GM12864 (cell line): ENCODE data around the gene CFAP70.

Experiments used
- DNase-seq: peaks from one replicate; pipeline ENCODE4 v3.0.0-alpha.2; 2011; ENCODE audit warnings: low read depth
- H3K4me3 ChIP-seq: 2 replicates; pipeline ENCODE4 v1.5.1; 2011; ENCODE audit warnings: mild to moderate bottlenecking, low read depth, low read length, control low read depth
- TF ChIP-seq, protein P1 (sequence below): IDR thresholded peaks from 2 replicates; pipeline ENCODE4 v1.5.1; 2011; ENCODE audit warnings: low read depth, mild to moderate bottlenecking, moderate library complexity, low read length, control low read depth, inconsistent platforms; ENCODE audit errors: missing control alignments

CFAP70 gene

DNA sequence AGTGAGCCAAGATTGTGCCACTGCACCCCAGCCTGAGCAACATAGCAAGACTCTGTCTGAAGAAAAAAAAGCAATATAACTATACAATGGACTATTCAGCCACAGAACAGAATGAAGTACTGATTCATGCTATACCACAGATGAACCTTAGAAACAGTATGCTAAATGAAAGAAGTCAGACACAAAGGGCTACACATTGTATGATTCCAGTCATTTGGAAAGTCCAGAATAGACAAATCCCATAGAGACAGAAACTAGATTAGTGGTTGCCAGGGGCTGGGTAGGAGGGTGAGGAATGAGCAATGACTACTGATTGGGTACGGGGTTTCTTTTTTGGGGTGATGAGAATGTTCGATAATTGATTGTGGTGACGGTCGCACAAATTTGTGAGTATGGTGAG, 9.6 kb upstream of the CFAP70 start:
- TF ChIP-seq, protein P1, sequence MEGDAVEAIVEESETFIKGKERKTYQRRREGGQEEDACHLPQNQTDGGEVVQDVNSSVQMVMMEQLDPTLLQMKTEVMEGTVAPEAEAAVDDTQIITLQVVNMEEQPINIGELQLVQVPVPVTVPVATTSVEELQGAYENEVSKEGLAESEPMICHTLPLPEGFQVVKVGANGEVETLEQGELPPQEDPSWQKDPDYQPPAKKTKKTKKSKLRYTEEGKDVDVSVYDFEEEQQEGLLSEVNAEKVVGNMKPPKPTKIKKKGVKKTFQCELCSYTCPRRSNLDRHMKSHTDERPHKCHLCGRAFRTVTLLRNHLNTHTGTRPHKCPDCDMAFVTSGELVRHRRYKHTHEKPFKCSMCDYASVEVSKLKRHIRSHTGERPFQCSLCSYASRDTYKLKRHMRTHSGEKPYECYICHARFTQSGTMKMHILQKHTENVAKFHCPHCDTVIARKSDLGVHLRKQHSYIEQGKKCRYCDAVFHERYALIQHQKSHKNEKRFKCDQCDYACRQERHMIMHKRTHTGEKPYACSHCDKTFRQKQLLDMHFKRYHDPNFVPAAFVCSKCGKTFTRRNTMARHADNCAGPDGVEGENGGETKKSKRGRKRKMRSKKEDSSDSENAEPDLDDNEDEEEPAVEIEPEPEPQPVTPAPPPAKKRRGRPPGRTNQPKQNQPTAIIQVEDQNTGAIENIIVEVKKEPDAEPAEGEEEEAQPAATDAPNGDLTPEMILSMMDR, result no peak
- no peak for DNase-seq
- H3K4me3 ChIP-seq, result no peak overlapping the region

DNA sequence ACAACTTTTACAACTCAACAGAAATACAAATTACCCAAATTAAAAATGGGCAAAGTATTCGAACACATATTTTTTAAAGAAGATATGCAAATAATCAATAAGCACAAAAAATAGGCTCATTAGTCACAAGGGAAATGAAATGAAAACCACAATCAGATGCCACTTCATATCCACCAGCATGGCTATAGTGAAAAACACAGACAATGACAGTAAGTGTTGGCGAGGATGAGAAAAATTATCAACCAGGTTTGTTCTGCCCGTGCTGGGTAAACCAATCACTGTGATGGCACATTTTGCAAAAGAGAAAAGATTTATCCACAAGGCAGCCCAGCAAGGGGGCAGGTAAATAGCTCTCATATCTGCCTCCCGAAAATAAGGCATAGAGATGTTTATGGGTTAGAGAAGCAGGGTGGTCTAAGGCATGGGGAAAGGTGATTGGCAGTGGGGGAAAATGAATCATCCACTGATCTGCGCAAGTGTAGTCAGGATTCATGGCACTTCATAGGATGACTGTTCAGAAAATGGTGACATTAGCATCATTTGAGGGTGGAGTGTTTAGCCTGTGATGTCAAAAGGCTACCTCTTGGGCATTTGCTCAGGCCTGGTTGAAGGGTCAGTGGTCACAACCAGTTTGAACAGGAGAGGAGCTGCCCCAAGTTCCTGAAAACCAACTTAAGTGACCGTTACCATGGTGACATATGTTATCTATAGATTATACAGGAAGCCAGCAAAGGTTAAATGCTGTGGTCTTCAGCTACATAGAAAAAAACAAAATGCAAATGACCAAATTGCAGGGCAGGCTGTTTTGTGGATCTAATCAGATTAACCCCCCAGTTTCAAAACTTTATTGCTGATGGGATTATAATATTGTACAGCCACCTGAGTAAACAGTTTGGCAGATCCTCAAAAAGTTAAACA, 8.0 kb upstream of the CFAP70 start:
- TF ChIP-seq, protein P1, result no peak
- H3K4me3 ChIP-seq, result no peak overlapping the region
- no peak for DNase-seq

DNA sequence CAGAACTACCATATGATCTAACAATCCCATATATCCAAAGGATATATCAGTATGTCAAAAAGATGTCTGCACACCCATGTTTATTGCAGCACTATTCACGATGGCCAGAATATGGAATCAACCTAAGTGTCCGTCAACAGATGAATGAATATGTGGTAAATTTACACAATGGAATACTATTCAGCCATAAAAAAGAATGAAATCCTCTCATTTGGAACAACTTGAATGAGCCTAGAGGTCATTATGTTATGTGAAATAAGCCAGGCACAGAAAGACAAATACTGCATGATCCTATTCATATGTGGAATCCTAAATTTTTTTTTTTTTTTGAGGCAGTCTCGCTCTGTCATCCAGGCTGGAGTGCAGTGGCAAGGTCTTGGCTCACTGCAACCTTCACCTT, 6.3 kb upstream of the CFAP70 start:
- TF ChIP-seq, protein P1, result no peak
- no peak overlapping the region for H3K4me3 ChIP-seq
- no peak for DNase-seq

DNA sequence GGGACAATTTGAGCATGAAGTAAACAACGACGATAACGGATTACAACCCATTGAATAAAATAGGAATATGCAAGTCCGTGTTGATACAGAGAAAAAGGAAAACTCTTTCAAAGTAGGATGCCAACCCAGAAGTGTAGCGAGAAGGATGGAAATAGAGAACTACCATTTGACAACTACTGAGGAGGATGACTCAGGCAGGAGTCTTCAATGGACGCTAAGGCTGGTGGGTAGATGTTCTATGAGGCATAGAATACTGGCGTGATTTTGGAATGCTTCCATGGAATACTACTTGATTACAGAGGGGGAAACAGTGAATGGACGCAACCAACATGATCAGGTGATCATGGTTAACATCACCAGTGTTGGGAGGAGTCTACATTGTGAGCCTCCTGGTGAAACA, 828 bp upstream of the CFAP70 start:
- no peak for DNase-seq
- H3K4me3 ChIP-seq, result no peak overlapping the region

DNA sequence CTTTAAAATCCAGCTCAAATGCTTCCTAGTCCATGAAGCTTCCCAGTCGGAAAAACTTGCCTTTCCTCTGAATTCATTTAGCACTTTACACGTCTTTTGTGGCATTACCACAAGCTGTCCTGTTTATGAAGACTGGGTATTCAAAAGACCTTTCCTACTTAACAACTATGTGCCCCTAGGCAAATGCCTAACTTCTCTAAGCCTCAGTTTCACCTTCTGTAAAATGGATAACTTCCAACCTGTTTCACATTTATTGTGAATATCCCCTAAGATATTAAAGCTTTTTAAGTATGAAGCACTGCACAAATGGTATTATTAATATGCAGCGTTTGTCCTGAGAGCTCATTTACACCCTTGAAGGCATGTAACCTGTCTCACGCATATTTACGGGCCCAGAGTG, 843 bp downstream of the CFAP70 start:
- H3K4me3 ChIP-seq, result peak overlapping the region; percentile 76
- TF ChIP-seq, protein P1, result no peak

More for the DNA sequence above, 828 bp upstream of the CFAP70 start:
- TF ChIP-seq, protein P1, result no peak

DNA sequence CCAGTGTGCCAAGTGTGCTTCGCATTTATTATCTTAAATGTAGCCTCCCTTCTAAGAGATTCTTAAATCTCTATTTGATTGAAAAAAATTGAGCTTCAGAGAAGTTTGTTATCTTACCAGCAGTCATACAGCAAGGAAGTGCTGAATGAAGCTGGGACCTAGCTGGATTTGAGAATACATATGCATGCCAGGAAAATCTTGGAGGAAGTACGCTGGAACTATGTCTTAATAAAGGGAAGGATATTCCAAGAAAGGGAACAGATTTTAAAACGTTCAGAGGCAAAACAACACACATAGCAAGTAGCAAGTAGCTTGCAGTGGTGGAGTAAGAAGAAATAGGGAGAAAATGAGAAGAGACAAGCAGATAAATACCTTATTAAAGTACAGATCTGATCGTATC, 1.5 kb downstream of the CFAP70 start:
- TF ChIP-seq, protein P1, result no peak
- no peak for DNase-seq
- H3K4me3 ChIP-seq, result no peak overlapping the region

More for the DNA sequence above, 843 bp downstream of the CFAP70 start:
- DNase-seq, result no peak

DNA sequence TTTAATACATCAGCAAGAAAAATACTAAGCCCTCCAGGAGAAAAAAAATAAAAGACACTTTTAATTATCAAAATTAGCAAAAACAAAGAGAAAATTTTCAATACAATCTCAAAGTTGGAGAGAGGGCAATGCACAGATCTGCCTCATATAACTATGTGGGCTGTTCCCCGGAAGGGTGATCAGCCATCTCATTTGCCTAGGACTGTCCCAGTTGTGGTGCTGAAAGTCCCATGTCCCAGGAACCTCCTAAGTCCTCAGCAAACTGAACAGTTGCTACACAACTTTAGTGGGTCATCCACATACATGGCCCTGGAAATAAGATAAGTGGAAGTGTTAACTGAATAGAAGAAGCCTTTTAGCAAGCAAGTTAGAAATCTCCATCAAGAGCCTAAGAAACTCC, 14.4 kb downstream of the CFAP70 start:
- TF ChIP-seq, protein P1, result no peak
- H3K4me3 ChIP-seq, result no peak overlapping the region
- no peak for DNase-seq
